Breast epithelium (tissue), 4 donors: ENCODE results near the gene TMEM123. TPM values are rescaled to one million over a fixed set of nuclear protein-coding genes. Genes with fewer than 3 reads are reported as not detected.

Experiments
- DNase-seq, 2 donors: peaks; one replicate each; pipeline ENCODE4 v3.0.0-alpha.2; 2019; ENCODE audit warnings: low spot score in 2 of 2
- H3K27ac ChIP-seq, 2 donors: fragments of 200-600 bp; sonication (generic) in 1 of 2; one replicate each; pipeline ENCODE4 v1.5.1; 2016 to 2019; ENCODE audit warnings: mild to moderate bottlenecking in 1 of 2
- H3K27me3 ChIP-seq, 2 donors: fragments of 200-600 bp; sonication (generic) in 1 of 2; one replicate each; pipeline versions ENCODE4 v1.5.1 to v1.6.0; 2017 to 2019; ENCODE audit warnings: control low read depth in 1 of 2, mild to moderate bottlenecking in 1 of 2
- H3K36me3 ChIP-seq: fragments of 200-600 bp; one replicate; pipeline ENCODE4 v1.5.1; 2019
- H3K4me1 ChIP-seq, 2 donors: fragments of 200-600 bp; sonication (generic); one replicate each; pipeline ENCODE4 v1.5.1; 2016 to 2019; ENCODE audit warnings: control low read depth in 1 of 2
- H3K4me3 ChIP-seq, 3 donors: fragments of 200-600 bp; sonication (generic); 1 replicate in 2 of 3; 2 replicates in 1 of 3; pipeline ENCODE4 v1.5.1; 2016 to 2019; ENCODE audit warnings: mild to moderate bottlenecking in 3 of 3, moderate library complexity in 2 of 3
- H3K9me3 ChIP-seq, 2 donors: fragments of 200-600 bp; sonication (generic) in 1 of 2; one replicate each; pipeline ENCODE4 v1.5.1; 2016 to 2019; ENCODE audit warnings: control low read depth in 1 of 2
- POLR2A ChIP-seq: fragments of 450-650 bp; IDR thresholded peaks from one replicate; pipeline ENCODE4 v1.6.1; 2016; ENCODE audit warnings: antibody characterized with exemption, mild to moderate bottlenecking, moderate library complexity
- POLR2AphosphoS5 ChIP-seq, 3 donors: sonication (generic); formaldehyde crosslinking; IDR thresholded peaks; one replicate each; pipeline ENCODE4 v1.6.1; 2017; ENCODE audit warnings: antibody characterized with exemption in 3 of 3
- intact Hi-C: fragments of 100-400 bp; cut with DNase I; formaldehyde crosslinking; loops from one replicate; pipeline ENCODE4 v1.15.1; 2023; ENCODE audit warnings: low total_unique reads
- total RNA-seq, 3 donors: library from RNA; depleted of rRNA; stranded (reverse); fragments of >200 nt; gene quantifications; one replicate each; pipeline ENCODE4 v1.1.0, GENCODE V29; 2016
- TF ChIP-seq, protein P1 (sequence below), 3 donors: fragments of 450-650 bp; IDR thresholded peaks; one replicate each; pipeline ENCODE4 v1.5.1; 2016 to 2017; ENCODE audit warnings: antibody characterized with exemption in 3 of 3, mild to moderate bottlenecking in 3 of 3, moderate library complexity in 3 of 3

Gene TMEM123
- total RNA-seq, 3 donors from 2014 or later = 74.6 to 307 (median 167) TPM

DNA sequence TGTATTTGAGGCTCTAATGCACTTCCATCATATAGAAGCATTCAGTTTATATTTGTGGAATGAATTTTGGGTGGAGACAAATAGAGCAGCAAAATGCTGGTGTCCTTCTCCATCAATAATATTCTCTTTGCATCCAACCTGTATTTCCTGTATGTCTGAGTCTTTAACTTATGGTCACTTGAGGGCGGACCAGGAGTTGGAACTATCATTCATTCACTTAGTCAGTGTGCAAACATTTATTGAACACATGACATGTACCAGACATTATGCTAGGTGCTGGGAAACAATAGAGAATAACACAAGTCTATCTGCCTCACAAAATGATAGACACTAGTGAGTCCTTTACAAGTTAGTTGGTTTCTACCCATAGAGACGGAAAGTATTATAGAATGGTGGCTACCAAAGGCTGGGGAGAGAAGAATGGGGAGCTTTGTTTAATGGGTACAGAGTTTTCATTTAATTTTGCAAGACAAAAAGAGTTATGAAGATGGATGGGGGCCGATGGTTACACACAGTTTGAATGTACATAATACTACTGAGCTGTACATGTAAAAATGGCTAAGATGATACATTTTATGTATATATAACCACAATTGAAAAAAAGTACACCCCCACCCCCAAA lies 4.6 kb upstream of the TMEM123 start:
- no peak for DNase-seq
- H3K4me1 ChIP-seq = no peaks in the 10 kb centered on the region
- H3K36me3 ChIP-seq = no peaks in the 10 kb centered on the region
- no peaks in the 10 kb centered on the region for H3K9me3 ChIP-seq
- H3K4me3 ChIP-seq = no peak overlapping the region
- H3K27ac ChIP-seq = no peak overlapping the region
- no peak for TF ChIP-seq POLR2AphosphoS5 (IDR thresholded peaks at IDR 0.05)
- TF ChIP-seq POLR2A = no peak
- TF ChIP-seq, protein P1, sequence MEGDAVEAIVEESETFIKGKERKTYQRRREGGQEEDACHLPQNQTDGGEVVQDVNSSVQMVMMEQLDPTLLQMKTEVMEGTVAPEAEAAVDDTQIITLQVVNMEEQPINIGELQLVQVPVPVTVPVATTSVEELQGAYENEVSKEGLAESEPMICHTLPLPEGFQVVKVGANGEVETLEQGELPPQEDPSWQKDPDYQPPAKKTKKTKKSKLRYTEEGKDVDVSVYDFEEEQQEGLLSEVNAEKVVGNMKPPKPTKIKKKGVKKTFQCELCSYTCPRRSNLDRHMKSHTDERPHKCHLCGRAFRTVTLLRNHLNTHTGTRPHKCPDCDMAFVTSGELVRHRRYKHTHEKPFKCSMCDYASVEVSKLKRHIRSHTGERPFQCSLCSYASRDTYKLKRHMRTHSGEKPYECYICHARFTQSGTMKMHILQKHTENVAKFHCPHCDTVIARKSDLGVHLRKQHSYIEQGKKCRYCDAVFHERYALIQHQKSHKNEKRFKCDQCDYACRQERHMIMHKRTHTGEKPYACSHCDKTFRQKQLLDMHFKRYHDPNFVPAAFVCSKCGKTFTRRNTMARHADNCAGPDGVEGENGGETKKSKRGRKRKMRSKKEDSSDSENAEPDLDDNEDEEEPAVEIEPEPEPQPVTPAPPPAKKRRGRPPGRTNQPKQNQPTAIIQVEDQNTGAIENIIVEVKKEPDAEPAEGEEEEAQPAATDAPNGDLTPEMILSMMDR (IDR thresholded peaks at IDR 0.05) = no peak
- H3K27me3 ChIP-seq = no peaks in the 10 kb centered on the region
- intact Hi-C loops = no loop called here

DNA sequence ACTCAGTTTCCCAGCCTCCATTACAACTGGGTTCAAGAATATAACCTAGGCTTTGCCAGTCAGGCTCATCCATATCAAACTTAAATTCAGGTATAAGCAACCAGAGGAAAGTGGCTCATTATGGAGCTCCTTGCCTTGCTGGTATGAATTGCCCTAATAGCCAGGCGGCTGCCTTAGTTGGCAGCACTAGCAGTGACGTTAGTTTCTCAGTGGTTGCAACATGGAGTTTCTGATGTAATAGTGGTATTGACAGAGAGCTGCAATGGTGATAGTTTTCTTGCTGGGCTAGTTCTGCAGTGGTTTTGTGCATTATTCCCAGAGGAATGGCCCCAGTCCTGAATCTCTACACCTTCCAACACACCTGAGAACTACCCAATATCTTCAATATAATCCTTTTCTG lies 3.8 kb upstream of the TMEM123 start:
- intact Hi-C loops = no loop called here

DNA sequence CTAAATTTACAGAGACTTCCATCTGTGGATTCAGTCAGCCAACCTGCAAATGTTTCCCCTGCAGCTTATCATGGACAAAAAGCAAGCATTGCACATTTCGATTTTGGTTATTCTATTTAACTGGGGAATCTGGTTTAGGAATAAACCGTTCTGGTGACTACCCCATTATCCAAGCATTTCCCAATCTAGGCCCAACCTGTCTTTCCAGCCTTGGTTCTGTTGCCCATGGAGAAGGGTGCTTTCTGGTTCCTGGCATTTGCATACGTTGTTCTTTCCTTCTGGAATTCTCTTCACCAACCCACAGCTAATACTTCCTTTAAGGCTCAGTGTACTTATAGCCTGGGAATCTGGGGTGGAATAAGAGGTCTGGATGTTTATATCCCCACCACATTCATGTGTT lies 1.4 kb upstream of the TMEM123 start:
- no peak for DNase-seq
- intact Hi-C loops = no loop called here
- no peaks in the 10 kb centered on the region for H3K9me3 ChIP-seq

More for the DNA sequence above, 3.8 kb upstream of the TMEM123 start:
- Histone ChIP-seq H3K4me1 (no peaks in the 10 kb centered on the region), H3K27me3 (no peaks in the 10 kb centered on the region), H3K4me3 (no peak overlapping the region), H3K36me3 (no peaks in the 10 kb centered on the region), H3K9me3 (no peaks in the 10 kb centered on the region), H3K27ac (peak overlapping the region in 1 of 2 donors; percentile 52)
- peak in 1 of 2 donors; percentile 56 for DNase-seq
- peak in 1 of 3 donors; percentile 28 for TF ChIP-seq POLR2AphosphoS5 (IDR thresholded peaks at IDR 0.05)
- TF ChIP-seq, protein P1 (IDR thresholded peaks at IDR 0.05) = no peak

DNA sequence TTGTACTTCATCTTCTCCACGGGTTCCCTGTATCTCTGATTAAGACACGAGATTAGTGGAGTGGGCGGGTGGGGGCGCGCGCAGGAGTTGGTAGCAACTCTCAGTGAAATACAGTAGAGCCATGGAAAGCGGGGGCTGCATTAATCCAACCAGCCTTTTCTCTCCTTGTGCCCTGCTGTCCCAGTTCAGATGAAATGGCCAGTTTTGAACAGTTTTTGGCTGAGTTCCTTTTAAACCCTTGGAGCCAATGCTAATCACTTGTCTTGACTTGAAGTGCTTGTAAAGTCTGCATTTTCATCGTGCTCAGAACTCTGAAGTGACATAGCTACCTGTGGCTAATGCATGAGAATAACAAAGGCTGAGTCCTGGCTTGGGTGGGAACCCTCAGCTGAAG lies 734 bp upstream of the TMEM123 start:
- peak in 1 of 2 donors; percentile 43 for DNase-seq
- intact Hi-C loops = no loop called here

More for the DNA sequence above, 1.4 kb upstream of the TMEM123 start:
- H3K4me1 ChIP-seq = peaks cover 0 to 9% of the 10 kb centered on the region in 2 donors
- peak overlapping the region in 1 of 3 donors; percentile 86 for H3K4me3 ChIP-seq
- peak overlapping the region; percentile 93 for H3K27ac ChIP-seq
- no peaks in the 10 kb centered on the region for H3K36me3 ChIP-seq
- TF ChIP-seq POLR2AphosphoS5 (IDR thresholded peaks at IDR 0.05) (no peak), POLR2A (no peak)
- TF ChIP-seq, protein P1 (IDR thresholded peaks at IDR 0.05) = no peak
- no peaks in the 10 kb centered on the region for H3K27me3 ChIP-seq

More for the DNA sequence above, 734 bp upstream of the TMEM123 start:
- Histone ChIP-seq H3K4me3 (peak overlapping the region; percentile 86 to 91 (median 90)), H3K4me1 (peaks cover 0 to 12% of the 10 kb centered on the region in 2 donors), H3K36me3 (no peaks in the 10 kb centered on the region), H3K9me3 (no peaks in the 10 kb centered on the region), H3K27ac (peak overlapping the region; percentile 93), H3K27me3 (no peaks in the 10 kb centered on the region)
- no peak for TF ChIP-seq POLR2A
- TF ChIP-seq, protein P1 (IDR thresholded peaks at IDR 0.05) = no peak
- TF ChIP-seq POLR2AphosphoS5 (IDR thresholded peaks at IDR 0.05) = no peak
